WTC11 (cell line): Measurements from ENCODE around the gene AGAP1. TPM values are rescaled to one million over a fixed set of nuclear protein-coding genes. Genes with fewer than 3 reads are reported as not detected.
A peak's percentile ranks its signal among the peaks of the same experiment; 100 is the strongest.

Source experiments
- ATAC-seq: fragments of 200-7000 bp; cut with Tn5 transposase; 2 replicates; pipeline ENCODE4 v1.10.0; 2021; ENCODE audit warnings: mild to moderate bottlenecking, moderate library complexity
- CTCF ChIA-PET: fragments of 300-600 bp; sonication (Branson Sonifier 250); formaldehyde crosslinking; loops from one replicate; lab custom pipeline; 2021; ENCODE audit warnings: antibody characterized with exemption; lab: Charles Lee
- POLR2A ChIA-PET: fragments of 350-600 bp; sonication (Branson Sonifier 250); formaldehyde crosslinking; loops from one replicate; lab custom pipeline; 2021; ENCODE audit warnings: antibody characterized with exemption; lab: Charles Lee
- DNase-seq: peaks from one replicate; pipeline ENCODE4 v3.0.0; 2021; ENCODE audit warnings: low spot score
- H3K27ac Mint-ChIP-seq: 2 replicates; pipeline ENCODE4 v1.8.0; 2021; ENCODE audit warnings: mixed read lengths
- H3K27me3 Mint-ChIP-seq: 2 replicates; pipeline ENCODE4 v1.8.0; 2021; ENCODE audit warnings: low read depth, mild to moderate bottlenecking, moderate library complexity, mixed read lengths
- H3K36me3 Mint-ChIP-seq: 2 replicates; pipeline ENCODE4 v1.8.0; 2021; ENCODE audit warnings: mixed read lengths
- H3K4me1 Mint-ChIP-seq: 2 replicates; pipeline ENCODE4 v1.8.0; 2022; ENCODE audit warnings: mixed read lengths
- H3K4me3 Mint-ChIP-seq: 2 replicates; pipeline ENCODE4 v1.8.0; 2021; ENCODE audit warnings: mild to moderate bottlenecking, moderate library complexity, mixed read lengths
- H3K9me3 Mint-ChIP-seq: 2 replicates; pipeline ENCODE4 v1.8.0; 2021; ENCODE audit warnings: mixed read lengths
- CREM ChIP-seq: sonication (generic); formaldehyde crosslinking; IDR thresholded peaks from 2 replicates; pipeline ENCODE4 v1.8.1; 2022; ENCODE audit warnings: mild to moderate bottlenecking, missing genetic modification reagents, moderate library complexity
- NFYB ChIP-seq: sonication (generic); formaldehyde crosslinking; conservative IDR thresholded peaks from 2 replicates; pipeline ENCODE4 v1.8.0; 2022; ENCODE audit warnings: low read depth, missing genetic modification reagents
- TEAD1 ChIP-seq: sonication (generic); formaldehyde crosslinking; IDR thresholded peaks from 2 replicates; pipeline ENCODE4 v1.8.0; 2022; ENCODE audit warnings: mild to moderate bottlenecking, missing genetic modification reagents
- TEAD4 ChIP-seq: sonication (generic); formaldehyde crosslinking; IDR thresholded peaks from 2 replicates; pipeline ENCODE4 v1.8.0; 2022; ENCODE audit warnings: mild to moderate bottlenecking, missing genetic modification reagents
- TP53 ChIP-seq: sonication (generic); formaldehyde crosslinking; IDR thresholded peaks from 2 replicates; pipeline ENCODE4 v1.8.1; 2023; ENCODE audit warnings: mild to moderate bottlenecking, missing genetic modification reagents
- ZNF396 ChIP-seq: fragments of 250-450 bp; sonication (Bioruptor Pico); IDR thresholded peaks from 2 replicates; pipeline ENCODE4 v1.8.0; 2021; ENCODE audit warnings: mild to moderate bottlenecking, moderate library complexity, borderline replicate concordance
- ZNF671 ChIP-seq: fragments of 250-450 bp; sonication (Bioruptor Pico); IDR thresholded peaks from 2 replicates; pipeline ENCODE4 v1.8.0; 2021; ENCODE audit warnings: mild to moderate bottlenecking
- total RNA-seq: library from RNA; stranded (reverse); gene quantifications from 3 replicates; pipeline ENCODE4 v1.2.3, GENCODE V29; 2021
- TF ChIP-seq, protein P1 (sequence below): sonication (generic); formaldehyde crosslinking; IDR thresholded peaks from 2 replicates; pipeline ENCODE4 v1.8.1; 2023; ENCODE audit warnings: mild to moderate bottlenecking, missing genetic modification reagents, moderate library complexity
- TF ChIP-seq, protein P2 (sequence below): sonication (generic); formaldehyde crosslinking; IDR thresholded peaks from 2 replicates; pipeline ENCODE4 v1.8.1; 2022; ENCODE audit warnings: mild to moderate bottlenecking, moderate library complexity, missing genetic modification reagents
- TF ChIP-seq, protein P3 (sequence below): sonication (generic); formaldehyde crosslinking; IDR thresholded peaks from 2 replicates; pipeline ENCODE4 v1.8.0; 2023; ENCODE audit warnings: missing genetic modification reagents, mild to moderate bottlenecking, borderline replicate concordance
- TF ChIP-seq, protein P4 (sequence below): sonication (generic); formaldehyde crosslinking; IDR thresholded peaks from 2 replicates; pipeline ENCODE4 v1.8.1; 2022; ENCODE audit warnings: mild to moderate bottlenecking, missing genetic modification reagents, moderate library complexity, borderline replicate concordance
- TF ChIP-seq, protein P5 (sequence below): sonication (generic); formaldehyde crosslinking; IDR thresholded peaks from 2 replicates; pipeline ENCODE4 v1.8.1; 2023; ENCODE audit warnings: mild to moderate bottlenecking, moderate library complexity, missing genetic modification reagents
- TF ChIP-seq, protein P6 (sequence below): fragments of 200-600 bp; IDR thresholded peaks from 2 replicates; pipeline ENCODE4 v1.8.0; 2022; ENCODE audit warnings: antibody characterized with exemption

AGAP1 gene
- total RNA-seq, 1 experiment from 2014 or later = 49.3 TPM

DNA sequence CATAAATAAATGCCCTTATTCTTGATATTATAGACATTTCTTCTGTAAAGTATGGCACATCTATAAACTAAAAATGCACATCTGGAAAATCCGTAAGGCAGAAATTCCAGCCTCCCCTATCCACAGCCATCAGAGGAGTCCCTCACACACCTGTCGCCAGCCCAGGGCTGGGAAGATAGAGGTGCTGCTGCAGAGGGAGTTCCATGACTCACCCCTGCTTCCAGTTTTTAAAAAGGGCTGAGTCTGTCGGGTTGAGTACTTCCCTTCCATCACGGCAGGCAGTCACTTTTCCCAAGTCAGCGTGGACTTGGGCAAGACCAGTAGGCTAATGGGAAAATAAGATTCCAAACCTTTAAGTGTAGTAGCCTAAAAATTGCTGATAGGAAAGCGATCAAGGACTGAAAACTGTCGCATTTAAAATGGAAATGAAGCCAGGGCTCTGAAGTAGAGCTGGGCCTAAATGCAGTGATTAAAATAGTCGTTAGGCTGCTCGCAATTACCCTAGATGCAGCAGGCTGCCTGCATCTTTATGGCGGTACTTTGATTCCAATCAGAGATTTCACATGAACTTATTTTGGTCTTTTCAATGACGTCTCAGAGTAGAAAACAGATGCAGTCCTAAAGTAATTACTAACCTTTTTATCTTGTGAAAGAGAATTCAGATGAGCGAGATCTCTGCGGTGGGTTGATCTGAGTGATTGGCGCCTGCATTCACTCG is 280.5 kb downstream of the AGAP1 start:
- CTCF ChIA-PET = interaction anchor here (1.0 to 2.2 kb wide), 3 partner anchors 8 to 162 kb away, joined by 3 to 10 read pairs (median 3); no protein-coding TSS in a partner anchor
- Mint-ChIP-seq H3K4me1 (peaks cover 28% of the 10 kb centered on the region), H3K4me3 (no peak overlapping the region), H3K36me3 (peaks cover 8% of the 10 kb centered on the region; the same call in 1 of the 2 replicates), H3K9me3 (no peaks in the 10 kb centered on the region), H3K27ac (peak overlapping the region; percentile 60; the same call in 1 of the 2 replicates), H3K27me3 (no peaks in the 10 kb centered on the region)
- peak; percentile 20; the same call in 1 of the 2 replicates for ATAC-seq
- no peak for DNase-seq
- TF ChIP-seq CREM (CRISPR knock-in tag) (no peak), TEAD1 (no peak), TP53 (CRISPR knock-in tag) (no peak), ZNF396 (no peak), TEAD4 (CRISPR knock-in tag) (no peak)
- TF ChIP-seq, protein P1, sequence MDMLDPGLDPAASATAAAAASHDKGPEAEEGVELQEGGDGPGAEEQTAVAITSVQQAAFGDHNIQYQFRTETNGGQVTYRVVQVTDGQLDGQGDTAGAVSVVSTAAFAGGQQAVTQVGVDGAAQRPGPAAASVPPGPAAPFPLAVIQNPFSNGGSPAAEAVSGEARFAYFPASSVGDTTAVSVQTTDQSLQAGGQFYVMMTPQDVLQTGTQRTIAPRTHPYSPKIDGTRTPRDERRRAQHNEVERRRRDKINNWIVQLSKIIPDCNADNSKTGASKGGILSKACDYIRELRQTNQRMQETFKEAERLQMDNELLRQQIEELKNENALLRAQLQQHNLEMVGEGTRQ (CRISPR knock-in tag) = no peak
- TF ChIP-seq, protein P2, sequence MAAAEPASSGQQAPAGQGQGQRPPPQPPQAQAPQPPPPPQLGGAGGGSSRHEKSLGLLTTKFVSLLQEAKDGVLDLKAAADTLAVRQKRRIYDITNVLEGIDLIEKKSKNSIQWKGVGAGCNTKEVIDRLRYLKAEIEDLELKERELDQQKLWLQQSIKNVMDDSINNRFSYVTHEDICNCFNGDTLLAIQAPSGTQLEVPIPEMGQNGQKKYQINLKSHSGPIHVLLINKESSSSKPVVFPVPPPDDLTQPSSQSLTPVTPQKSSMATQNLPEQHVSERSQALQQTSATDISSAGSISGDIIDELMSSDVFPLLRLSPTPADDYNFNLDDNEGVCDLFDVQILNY = no peak
- TF ChIP-seq, protein P3, sequence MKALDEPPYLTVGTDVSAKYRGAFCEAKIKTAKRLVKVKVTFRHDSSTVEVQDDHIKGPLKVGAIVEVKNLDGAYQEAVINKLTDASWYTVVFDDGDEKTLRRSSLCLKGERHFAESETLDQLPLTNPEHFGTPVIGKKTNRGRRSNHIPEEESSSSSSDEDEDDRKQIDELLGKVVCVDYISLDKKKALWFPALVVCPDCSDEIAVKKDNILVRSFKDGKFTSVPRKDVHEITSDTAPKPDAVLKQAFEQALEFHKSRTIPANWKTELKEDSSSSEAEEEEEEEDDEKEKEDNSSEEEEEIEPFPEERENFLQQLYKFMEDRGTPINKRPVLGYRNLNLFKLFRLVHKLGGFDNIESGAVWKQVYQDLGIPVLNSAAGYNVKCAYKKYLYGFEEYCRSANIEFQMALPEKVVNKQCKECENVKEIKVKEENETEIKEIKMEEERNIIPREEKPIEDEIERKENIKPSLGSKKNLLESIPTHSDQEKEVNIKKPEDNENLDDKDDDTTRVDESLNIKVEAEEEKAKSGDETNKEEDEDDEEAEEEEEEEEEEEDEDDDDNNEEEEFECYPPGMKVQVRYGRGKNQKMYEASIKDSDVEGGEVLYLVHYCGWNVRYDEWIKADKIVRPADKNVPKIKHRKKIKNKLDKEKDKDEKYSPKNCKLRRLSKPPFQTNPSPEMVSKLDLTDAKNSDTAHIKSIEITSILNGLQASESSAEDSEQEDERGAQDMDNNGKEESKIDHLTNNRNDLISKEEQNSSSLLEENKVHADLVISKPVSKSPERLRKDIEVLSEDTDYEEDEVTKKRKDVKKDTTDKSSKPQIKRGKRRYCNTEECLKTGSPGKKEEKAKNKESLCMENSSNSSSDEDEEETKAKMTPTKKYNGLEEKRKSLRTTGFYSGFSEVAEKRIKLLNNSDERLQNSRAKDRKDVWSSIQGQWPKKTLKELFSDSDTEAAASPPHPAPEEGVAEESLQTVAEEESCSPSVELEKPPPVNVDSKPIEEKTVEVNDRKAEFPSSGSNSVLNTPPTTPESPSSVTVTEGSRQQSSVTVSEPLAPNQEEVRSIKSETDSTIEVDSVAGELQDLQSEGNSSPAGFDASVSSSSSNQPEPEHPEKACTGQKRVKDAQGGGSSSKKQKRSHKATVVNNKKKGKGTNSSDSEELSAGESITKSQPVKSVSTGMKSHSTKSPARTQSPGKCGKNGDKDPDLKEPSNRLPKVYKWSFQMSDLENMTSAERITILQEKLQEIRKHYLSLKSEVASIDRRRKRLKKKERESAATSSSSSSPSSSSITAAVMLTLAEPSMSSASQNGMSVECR (CRISPR knock-in tag) = no peak
- POLR2A ChIA-PET = no interaction called here

DNA sequence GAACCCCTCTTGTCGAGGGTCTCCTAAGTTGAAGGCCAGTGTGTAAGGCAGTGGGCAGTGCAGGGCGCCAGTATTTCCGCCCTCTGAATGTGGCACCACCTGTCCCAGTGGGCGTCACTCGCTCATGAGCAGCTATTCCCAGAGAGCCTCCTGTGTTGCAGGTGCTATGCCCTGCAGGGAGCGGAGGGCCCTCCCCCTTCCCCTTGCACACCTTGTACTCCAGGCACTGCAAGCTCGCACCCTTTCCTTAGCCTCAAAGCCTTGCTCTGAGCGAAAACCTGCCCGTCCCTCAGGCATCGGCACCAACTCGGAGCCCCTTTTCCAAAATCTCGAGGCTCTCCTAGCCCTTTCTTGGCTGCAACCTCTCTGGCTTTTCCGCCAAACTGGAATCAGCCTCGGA is 282.7 kb downstream of the AGAP1 start:
- Mint-ChIP-seq H3K4me1 (peaks cover 31% of the 10 kb centered on the region), H3K9me3 (no peaks in the 10 kb centered on the region), H3K27me3 (no peaks in the 10 kb centered on the region), H3K36me3 (peaks cover 8% of the 10 kb centered on the region; the same call in 1 of the 2 replicates), H3K4me3 (no peak overlapping the region)
- DNase-seq = no peak
- ATAC-seq = no peak
- POLR2A ChIA-PET = no interaction called here
- TF ChIP-seq, protein P4, sequence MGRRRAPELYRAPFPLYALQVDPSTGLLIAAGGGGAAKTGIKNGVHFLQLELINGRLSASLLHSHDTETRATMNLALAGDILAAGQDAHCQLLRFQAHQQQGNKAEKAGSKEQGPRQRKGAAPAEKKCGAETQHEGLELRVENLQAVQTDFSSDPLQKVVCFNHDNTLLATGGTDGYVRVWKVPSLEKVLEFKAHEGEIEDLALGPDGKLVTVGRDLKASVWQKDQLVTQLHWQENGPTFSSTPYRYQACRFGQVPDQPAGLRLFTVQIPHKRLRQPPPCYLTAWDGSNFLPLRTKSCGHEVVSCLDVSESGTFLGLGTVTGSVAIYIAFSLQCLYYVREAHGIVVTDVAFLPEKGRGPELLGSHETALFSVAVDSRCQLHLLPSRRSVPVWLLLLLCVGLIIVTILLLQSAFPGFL (CRISPR knock-in tag) = no peak
- TF ChIP-seq, all 79 proteins: peak for 0
- CTCF ChIA-PET = interaction anchor here (0.7 to 2.2 kb wide), 4 partner anchors 10 to 160 kb away, joined by 3 to 10 read pairs (median 3); no protein-coding TSS in a partner anchor
- H3K27ac Mint-ChIP-seq = no peak overlapping the region; the same call in 1 of the 2 replicates

DNA sequence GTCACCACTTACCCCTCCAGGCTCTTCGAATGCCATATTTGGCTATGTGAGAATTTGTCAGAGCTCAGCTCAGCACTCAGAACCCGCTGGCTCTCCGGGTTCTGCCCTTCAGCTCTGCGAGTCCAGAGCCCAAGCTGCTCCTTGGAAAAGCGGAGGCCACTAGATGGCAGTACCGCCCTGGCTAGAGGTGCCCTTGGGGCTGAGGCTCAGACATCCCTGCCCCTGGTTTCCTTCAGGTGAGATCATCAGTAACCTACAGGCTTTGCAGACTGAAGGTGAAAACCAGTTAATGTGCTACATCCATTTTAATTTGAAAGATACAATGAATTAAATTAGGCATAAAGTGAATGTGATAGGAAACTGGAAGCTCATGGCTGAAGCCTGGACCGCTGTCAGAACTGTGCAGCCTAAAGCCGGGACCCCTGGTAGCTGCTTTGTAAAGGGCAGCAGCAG is 285.6 kb downstream of the AGAP1 start:
- ChIA-PET CTCF (interaction anchor here (0.6 to 3.2 kb wide), 72 partner anchors 11 to 760 kb away, joined by 3 to 70 read pairs (median 4); partner anchors contain the start of gene GBX2), POLR2A (no interaction called here)
- no peaks in the 10 kb centered on the region for H3K27me3 Mint-ChIP-seq
- DNase-seq = peak; percentile 92
- no peaks in the 10 kb centered on the region for H3K9me3 Mint-ChIP-seq
- peaks cover 13% of the 10 kb centered on the region for H3K4me1 Mint-ChIP-seq
- H3K36me3 Mint-ChIP-seq = 0 out of 2 replicates have a peak, but pooled peaks cover 2% of the 10 kb centered on the region
- H3K27ac Mint-ChIP-seq = peak overlapping the region; percentile 24; the same call in 1 of the 2 replicates
- peak; percentile 98 for ATAC-seq
- TF ChIP-seq, protein P5, sequence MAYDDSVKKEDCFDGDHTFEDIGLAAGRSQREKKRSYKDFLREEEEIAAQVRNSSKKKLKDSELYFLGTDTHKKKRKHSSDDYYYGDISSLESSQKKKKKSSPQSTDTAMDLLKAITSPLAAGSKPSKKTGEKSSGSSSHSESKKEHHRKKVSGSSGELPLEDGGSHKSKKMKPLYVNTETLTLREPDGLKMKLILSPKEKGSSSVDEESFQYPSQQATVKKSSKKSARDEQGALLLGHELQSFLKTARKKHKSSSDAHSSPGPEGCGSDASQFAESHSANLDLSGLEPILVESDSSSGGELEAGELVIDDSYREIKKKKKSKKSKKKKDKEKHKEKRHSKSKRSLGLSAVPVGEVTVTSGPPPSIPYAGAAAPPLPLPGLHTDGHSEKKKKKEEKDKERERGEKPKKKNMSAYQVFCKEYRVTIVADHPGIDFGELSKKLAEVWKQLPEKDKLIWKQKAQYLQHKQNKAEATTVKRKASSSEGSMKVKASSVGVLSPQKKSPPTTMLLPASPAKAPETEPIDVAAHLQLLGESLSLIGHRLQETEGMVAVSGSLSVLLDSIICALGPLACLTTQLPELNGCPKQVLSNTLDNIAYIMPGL (CRISPR knock-in tag) = peak; percentile 24; the same call in 1 of the 2 replicates
- TF ChIP-seq ZNF671 (CRISPR knock-in tag) (no peak), NFYB (CRISPR knock-in tag) (no peak)
- TF ChIP-seq, protein P6, sequence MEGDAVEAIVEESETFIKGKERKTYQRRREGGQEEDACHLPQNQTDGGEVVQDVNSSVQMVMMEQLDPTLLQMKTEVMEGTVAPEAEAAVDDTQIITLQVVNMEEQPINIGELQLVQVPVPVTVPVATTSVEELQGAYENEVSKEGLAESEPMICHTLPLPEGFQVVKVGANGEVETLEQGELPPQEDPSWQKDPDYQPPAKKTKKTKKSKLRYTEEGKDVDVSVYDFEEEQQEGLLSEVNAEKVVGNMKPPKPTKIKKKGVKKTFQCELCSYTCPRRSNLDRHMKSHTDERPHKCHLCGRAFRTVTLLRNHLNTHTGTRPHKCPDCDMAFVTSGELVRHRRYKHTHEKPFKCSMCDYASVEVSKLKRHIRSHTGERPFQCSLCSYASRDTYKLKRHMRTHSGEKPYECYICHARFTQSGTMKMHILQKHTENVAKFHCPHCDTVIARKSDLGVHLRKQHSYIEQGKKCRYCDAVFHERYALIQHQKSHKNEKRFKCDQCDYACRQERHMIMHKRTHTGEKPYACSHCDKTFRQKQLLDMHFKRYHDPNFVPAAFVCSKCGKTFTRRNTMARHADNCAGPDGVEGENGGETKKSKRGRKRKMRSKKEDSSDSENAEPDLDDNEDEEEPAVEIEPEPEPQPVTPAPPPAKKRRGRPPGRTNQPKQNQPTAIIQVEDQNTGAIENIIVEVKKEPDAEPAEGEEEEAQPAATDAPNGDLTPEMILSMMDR = peak; percentile 53; the same call in 1 of the 2 replicates
- TF ChIP-seq, protein P2 = no peak
- no peak overlapping the region for H3K4me3 Mint-ChIP-seq
